Measurements from ENCODE around the gene GATA2.

The GATA2 gene

GRCh38 chr3:128442949-128443348, 50.1 kb downstream of the GATA2 start:
- Mint-ChIP-seq H3K27me3 (peaks cover 34% of the 10 kb centered on the region), H3K4me1 (ENCODE audit: low read depth) (no peaks in the 10 kb centered on the region), H3K36me3 (ENCODE audit: low read depth) (no peaks in the 10 kb centered on the region), H3K4me3 (no peak overlapping the region), H3K27ac (no peak overlapping the region), H3K9me3 (no peaks in the 10 kb centered on the region)
- intact Hi-C loops (cut with micrococcal nuclease), result no loop called here

GRCh38 chr3:128442070-128442469, 50.9 kb downstream of the GATA2 start:
- Mint-ChIP-seq H3K4me1 (ENCODE audit: low read depth) (no peaks in the 10 kb centered on the region), H3K27me3 (peaks cover 32% of the 10 kb centered on the region), H3K27ac (no peak overlapping the region), H3K36me3 (ENCODE audit: low read depth) (no peaks in the 10 kb centered on the region), H3K9me3 (no peaks in the 10 kb centered on the region), H3K4me3 (no peak overlapping the region)
- intact Hi-C loops (cut with micrococcal nuclease), result no loop called here

GRCh38 chr3:128439226-128439625, 53.8 kb downstream of the GATA2 start:
- Mint-ChIP-seq H3K9me3 (no peaks in the 10 kb centered on the region), H3K4me1 (ENCODE audit: low read depth) (no peaks in the 10 kb centered on the region), H3K4me3 (no peak overlapping the region), H3K27ac (no peak overlapping the region), H3K27me3 (peaks cover 43% of the 10 kb centered on the region), H3K36me3 (ENCODE audit: low read depth) (no peaks in the 10 kb centered on the region)
- intact Hi-C loops (cut with micrococcal nuclease), result no loop called here

GRCh38 chr3:128438488-128439072, 54.4 kb downstream of the GATA2 start:
- peaks cover 45% of the 10 kb centered on the region for H3K27me3 Mint-ChIP-seq
- H3K4me3 Mint-ChIP-seq, result no peak overlapping the region

GRCh38 chr3:128436214-128436613, 56.8 kb downstream of the GATA2 start:
- intact Hi-C loops (cut with micrococcal nuclease), result no loop called here
- Mint-ChIP-seq H3K9me3 (no peaks in the 10 kb centered on the region), H3K27me3 (peaks cover 65% of the 10 kb centered on the region), H3K4me1 (ENCODE audit: low read depth) (peaks cover 9% of the 10 kb centered on the region), H3K27ac (no peak overlapping the region), H3K4me3 (no peak overlapping the region), H3K36me3 (ENCODE audit: low read depth) (no peaks in the 10 kb centered on the region)

More at GRCh38 chr3:128438488-128439072, 54.4 kb downstream of the GATA2 start:
- Mint-ChIP-seq H3K36me3 (ENCODE audit: low read depth) (no peaks in the 10 kb centered on the region), H3K9me3 (no peaks in the 10 kb centered on the region), H3K4me1 (ENCODE audit: low read depth) (no peaks in the 10 kb centered on the region), H3K27ac (no peak overlapping the region)
- intact Hi-C loops (cut with micrococcal nuclease), result no loop called here

GRCh38 chr3:128435561-128435960, 57.4 kb downstream of the GATA2 start:
- intact Hi-C loops (cut with micrococcal nuclease), result no loop called here
- Mint-ChIP-seq H3K27me3 (peaks cover 70% of the 10 kb centered on the region), H3K4me3 (no peak overlapping the region), H3K27ac (no peak overlapping the region), H3K4me1 (ENCODE audit: low read depth) (peaks cover 9% of the 10 kb centered on the region), H3K9me3 (no peaks in the 10 kb centered on the region), H3K36me3 (ENCODE audit: low read depth) (no peaks in the 10 kb centered on the region)

GRCh38 chr3:128435058-128435457, 57.9 kb downstream of the GATA2 start:
- intact Hi-C loops (cut with micrococcal nuclease), result no loop called here
- Mint-ChIP-seq H3K9me3 (no peaks in the 10 kb centered on the region), H3K4me3 (no peak overlapping the region), H3K36me3 (ENCODE audit: low read depth) (no peaks in the 10 kb centered on the region), H3K27me3 (peaks cover 71% of the 10 kb centered on the region), H3K4me1 (ENCODE audit: low read depth) (peaks cover 9% of the 10 kb centered on the region), H3K27ac (no peak overlapping the region)

GRCh38 chr3:128434524-128434923, 58.5 kb downstream of the GATA2 start:
- no peak overlapping the region for H3K27ac Mint-ChIP-seq
- H3K36me3 Mint-ChIP-seq (ENCODE audit: low read depth), result no peaks in the 10 kb centered on the region
- no peak overlapping the region for H3K4me3 Mint-ChIP-seq
- peaks cover 9% of the 10 kb centered on the region for H3K4me1 Mint-ChIP-seq (ENCODE audit: low read depth)
- H3K27me3 Mint-ChIP-seq, result peaks cover 71% of the 10 kb centered on the region
- H3K9me3 Mint-ChIP-seq, result no peaks in the 10 kb centered on the region
- intact Hi-C loops (cut with micrococcal nuclease), result no loop called here

- intact Hi-C loops (cut with micrococcal nuclease), result no loop called here
- H3K4me3 Mint-ChIP-seq, result no peak overlapping the region
- H3K36me3 Mint-ChIP-seq (ENCODE audit: low read depth), result no peaks in the 10 kb centered on the region
- peaks cover 9% of the 10 kb centered on the region for H3K4me1 Mint-ChIP-seq (ENCODE audit: low read depth)
- no peak overlapping the region for H3K27ac Mint-ChIP-seq
- H3K27me3 Mint-ChIP-seq, result peaks cover 65% of the 10 kb centered on the region
- no peaks in the 10 kb centered on the region for H3K9me3 Mint-ChIP-seq
Measured at GRCh38 chr3:128433837-128434165, 59.2 kb downstream of the GATA2 start.

- H3K27me3 Mint-ChIP-seq, result peaks cover 65% of the 10 kb centered on the region
Measured at GRCh38 chr3:128432971-128433836, 59.8 kb downstream of the GATA2 start.

GRCh38 chr3:128432301-128432970, 60.6 kb downstream of the GATA2 start:
- Mint-ChIP-seq H3K9me3 (no peaks in the 10 kb centered on the region), H3K36me3 (ENCODE audit: low read depth) (no peaks in the 10 kb centered on the region), H3K4me3 (no peak overlapping the region), H3K4me1 (ENCODE audit: low read depth) (peaks cover 9% of the 10 kb centered on the region), H3K27me3 (peaks cover 71% of the 10 kb centered on the region), H3K27ac (no peak overlapping the region)
- intact Hi-C loops (cut with micrococcal nuclease), result no loop called here

More at GRCh38 chr3:128432971-128433836, 59.8 kb downstream of the GATA2 start:
- H3K27ac Mint-ChIP-seq, result no peak overlapping the region
- H3K36me3 Mint-ChIP-seq (ENCODE audit: low read depth), result no peaks in the 10 kb centered on the region
- H3K9me3 Mint-ChIP-seq, result no peaks in the 10 kb centered on the region
- H3K4me1 Mint-ChIP-seq (ENCODE audit: low read depth), result peaks cover 9% of the 10 kb centered on the region
- intact Hi-C loops (cut with micrococcal nuclease), result no loop called here
- no peak overlapping the region for H3K4me3 Mint-ChIP-seq

- H3K4me1 Mint-ChIP-seq (ENCODE audit: low read depth), result peaks cover 9% of the 10 kb centered on the region
- peaks cover 75% of the 10 kb centered on the region for H3K27me3 Mint-ChIP-seq
- intact Hi-C loops (cut with micrococcal nuclease), result no loop called here
- no peaks in the 10 kb centered on the region for H3K9me3 Mint-ChIP-seq
- H3K27ac Mint-ChIP-seq, result no peak overlapping the region
- no peak overlapping the region for H3K4me3 Mint-ChIP-seq
- H3K36me3 Mint-ChIP-seq (ENCODE audit: low read depth), result no peaks in the 10 kb centered on the region
Measured at GRCh38 chr3:128431803-128432300, 61.1 kb downstream of the GATA2 start.

- Mint-ChIP-seq H3K27ac (no peak overlapping the region), H3K36me3 (ENCODE audit: low read depth) (no peaks in the 10 kb centered on the region), H3K27me3 (peaks cover 65% of the 10 kb centered on the region), H3K4me3 (no peak overlapping the region), H3K4me1 (ENCODE audit: low read depth) (peaks cover 9% of the 10 kb centered on the region), H3K9me3 (no peaks in the 10 kb centered on the region)
- intact Hi-C loops (cut with micrococcal nuclease), result no loop called here
Measured at GRCh38 chr3:128430731-128431130, 62.3 kb downstream of the GATA2 start.

GRCh38 chr3:128430301-128430700, 62.7 kb downstream of the GATA2 start:
- Mint-ChIP-seq H3K27me3 (peaks cover 62% of the 10 kb centered on the region), H3K27ac (no peak overlapping the region), H3K9me3 (no peaks in the 10 kb centered on the region), H3K4me3 (no peak overlapping the region), H3K4me1 (ENCODE audit: low read depth) (peaks cover 9% of the 10 kb centered on the region), H3K36me3 (ENCODE audit: low read depth) (no peaks in the 10 kb centered on the region)
- intact Hi-C loops (cut with micrococcal nuclease), result no loop called here
